PC-9 (cell line): ENCODE results near the gene THPO. TPM values are rescaled to one million over a fixed set of nuclear protein-coding genes. Genes with fewer than 3 reads are reported as not detected.

Experiments
- BruUV-seq: library from RNA; stranded (reverse); fragments of 400-500 nt; replicated peaks from 2 replicates; lab custom pipeline; 2021; lab: Mats Ljungman, UMichigan
- CTCF ChIA-PET: fragments of 300-600 bp; sonication (Branson Sonifier 250); formaldehyde crosslinking; loops from one replicate; lab custom pipeline; 2022; ENCODE audit warnings: antibody characterized with exemption; lab: Charles Lee
- POLR2A ChIA-PET: fragments of 300-600 bp; sonication (Branson Sonifier 250); formaldehyde crosslinking; loops from one replicate; lab custom pipeline; 2022; ENCODE audit warnings: antibody characterized with exemption; ENCODE audit not compliant: unreplicated experiment; lab: Charles Lee
- DNase-seq, 2 experiments: peaks; one replicate each; pipeline versions ENCODE4 v3.0.0 to v3.0.0-alpha.2; 2015 to 2022; ENCODE audit warnings: mixed read lengths in 1 of 2
- H2AFZ ChIP-seq: fragments of 200-600 bp; sonication (generic); 2 replicates; pipeline ENCODE4 v1.8.1; 2017; ENCODE audit warnings: antibody characterized with exemption
- H3F3A ChIP-seq: fragments of 200-600 bp; sonication (generic); 2 replicates; pipeline ENCODE4 v1.8.1; 2017; ENCODE audit warnings: antibody characterized with exemption, mild to moderate bottlenecking, low read depth; ENCODE audit not compliant: insufficient read depth
- H3K27ac ChIP-seq: fragments of 200-600 bp; sonication (generic); 2 replicates; pipeline ENCODE4 v1.6.1; 2016; ENCODE audit warnings: mixed run types
- H3K27me3 ChIP-seq: fragments of 200-600 bp; sonication (generic); 2 replicates; pipeline ENCODE4 v1.6.1; 2016; ENCODE audit warnings: low read depth, mixed run types; ENCODE audit not compliant: insufficient read depth
- H3K36me3 ChIP-seq: fragments of 200-600 bp; sonication (generic); 2 replicates; pipeline ENCODE4 v1.6.1; 2016; ENCODE audit warnings: low read depth, mixed run types
- H3K4me1 ChIP-seq: fragments of 200-600 bp; sonication (generic); replicated peaks from 2 replicates; pipeline ENCODE4 v1.6.1; 2016; ENCODE audit warnings: mixed run types; ENCODE audit not compliant: insufficient read depth
- H3K4me2 ChIP-seq: fragments of 200-600 bp; sonication (generic); 2 replicates; pipeline ENCODE4 v1.6.1; 2017; ENCODE audit warnings: mixed run types
- H3K4me3 ChIP-seq: fragments of 200-600 bp; sonication (generic); 2 replicates; pipeline ENCODE4 v1.6.1; 2016; ENCODE audit warnings: mixed run types
- H3K79me2 ChIP-seq: fragments of 200-600 bp; sonication (generic); 2 replicates; pipeline ENCODE4 v1.6.1; 2017; ENCODE audit warnings: low read depth, mixed run types
- H3K9me2 ChIP-seq: fragments of 200-600 bp; sonication (generic); 2 replicates; pipeline ENCODE4 v1.8.1; 2017; ENCODE audit warnings: mild to moderate bottlenecking; ENCODE audit not compliant: insufficient read depth
- H3K9me3 ChIP-seq: fragments of 200-600 bp; sonication (generic); 2 replicates; pipeline ENCODE4 v1.8.1; 2016; ENCODE audit warnings: low read depth; ENCODE audit not compliant: insufficient read depth
- H4K20me1 ChIP-seq: fragments of 200-600 bp; sonication (generic); 2 replicates; pipeline ENCODE4 v1.8.1; 2017; ENCODE audit not compliant: insufficient read depth
- EZH2 ChIP-seq: fragments of 200-600 bp; sonication (generic); IDR thresholded peaks from 2 replicates; pipeline ENCODE4 v1.8.0; 2017; ENCODE audit warnings: antibody characterized with exemption, low read depth
- intact Hi-C: fragments of 100-400 bp; cut with micrococcal nuclease; formaldehyde crosslinking; loops from one replicate; pipeline ENCODE4 v1.10.0; 2022; ENCODE audit not compliant: unreplicated experiment
- total RNA-seq: library from RNA; stranded (reverse); gene quantifications from 2 replicates; pipeline ENCODE4 v1.2.3, GENCODE V29; 2021
- TF ChIP-seq, protein P1 (sequence below): fragments of 200-600 bp; sonication (generic); conservative IDR thresholded peaks from 2 replicates; pipeline ENCODE4 v1.6.1; 2017; ENCODE audit warnings: mixed run types, antibody characterized with exemption, mild to moderate bottlenecking, moderate library complexity

THPO gene
- total RNA-seq, 1 experiment from 2014 or later = not detected

GRCh38 chr3:184350618-184351017 is 27.4 kb downstream of the THPO start:
- H3F3A ChIP-seq = 0 out of 2 replicates have a peak, but pooled peaks cover 5% of the 10 kb centered on the region
- H3K9me3 ChIP-seq = no peaks in the 10 kb centered on the region
- no peaks in the 10 kb centered on the region for H4K20me1 ChIP-seq
- intact Hi-C loops = no loop called here
- no peaks in the 10 kb centered on the region for H3K79me2 ChIP-seq
- no peak overlapping the region for H2AFZ ChIP-seq
- H3K27me3 ChIP-seq = no peaks in the 10 kb centered on the region
- no peaks in the 10 kb centered on the region for H3K9me2 ChIP-seq
- peak in 1 of 2 experiments; percentile 25 for DNase-seq
- no peak overlapping the region for H3K4me3 ChIP-seq
- no TSS peak for BruUV-seq
- H3K27ac ChIP-seq = no peak overlapping the region
- no peak overlapping the region for H3K4me2 ChIP-seq
- no peaks in the 10 kb centered on the region for H3K36me3 ChIP-seq
- POLR2A ChIA-PET = no interaction called here
- H3K4me1 ChIP-seq = peaks cover 3% of the 10 kb centered on the region; the same call in 1 of the 2 replicates
- TF ChIP-seq, protein P1, sequence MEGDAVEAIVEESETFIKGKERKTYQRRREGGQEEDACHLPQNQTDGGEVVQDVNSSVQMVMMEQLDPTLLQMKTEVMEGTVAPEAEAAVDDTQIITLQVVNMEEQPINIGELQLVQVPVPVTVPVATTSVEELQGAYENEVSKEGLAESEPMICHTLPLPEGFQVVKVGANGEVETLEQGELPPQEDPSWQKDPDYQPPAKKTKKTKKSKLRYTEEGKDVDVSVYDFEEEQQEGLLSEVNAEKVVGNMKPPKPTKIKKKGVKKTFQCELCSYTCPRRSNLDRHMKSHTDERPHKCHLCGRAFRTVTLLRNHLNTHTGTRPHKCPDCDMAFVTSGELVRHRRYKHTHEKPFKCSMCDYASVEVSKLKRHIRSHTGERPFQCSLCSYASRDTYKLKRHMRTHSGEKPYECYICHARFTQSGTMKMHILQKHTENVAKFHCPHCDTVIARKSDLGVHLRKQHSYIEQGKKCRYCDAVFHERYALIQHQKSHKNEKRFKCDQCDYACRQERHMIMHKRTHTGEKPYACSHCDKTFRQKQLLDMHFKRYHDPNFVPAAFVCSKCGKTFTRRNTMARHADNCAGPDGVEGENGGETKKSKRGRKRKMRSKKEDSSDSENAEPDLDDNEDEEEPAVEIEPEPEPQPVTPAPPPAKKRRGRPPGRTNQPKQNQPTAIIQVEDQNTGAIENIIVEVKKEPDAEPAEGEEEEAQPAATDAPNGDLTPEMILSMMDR = no peak
- CTCF ChIA-PET = interaction anchor here (1.2 kb wide), 1 partner anchor 11 kb away, joined by 3 read pairs; the partner anchor contains the start of genes CLCN2 and POLR2H

DNA sequence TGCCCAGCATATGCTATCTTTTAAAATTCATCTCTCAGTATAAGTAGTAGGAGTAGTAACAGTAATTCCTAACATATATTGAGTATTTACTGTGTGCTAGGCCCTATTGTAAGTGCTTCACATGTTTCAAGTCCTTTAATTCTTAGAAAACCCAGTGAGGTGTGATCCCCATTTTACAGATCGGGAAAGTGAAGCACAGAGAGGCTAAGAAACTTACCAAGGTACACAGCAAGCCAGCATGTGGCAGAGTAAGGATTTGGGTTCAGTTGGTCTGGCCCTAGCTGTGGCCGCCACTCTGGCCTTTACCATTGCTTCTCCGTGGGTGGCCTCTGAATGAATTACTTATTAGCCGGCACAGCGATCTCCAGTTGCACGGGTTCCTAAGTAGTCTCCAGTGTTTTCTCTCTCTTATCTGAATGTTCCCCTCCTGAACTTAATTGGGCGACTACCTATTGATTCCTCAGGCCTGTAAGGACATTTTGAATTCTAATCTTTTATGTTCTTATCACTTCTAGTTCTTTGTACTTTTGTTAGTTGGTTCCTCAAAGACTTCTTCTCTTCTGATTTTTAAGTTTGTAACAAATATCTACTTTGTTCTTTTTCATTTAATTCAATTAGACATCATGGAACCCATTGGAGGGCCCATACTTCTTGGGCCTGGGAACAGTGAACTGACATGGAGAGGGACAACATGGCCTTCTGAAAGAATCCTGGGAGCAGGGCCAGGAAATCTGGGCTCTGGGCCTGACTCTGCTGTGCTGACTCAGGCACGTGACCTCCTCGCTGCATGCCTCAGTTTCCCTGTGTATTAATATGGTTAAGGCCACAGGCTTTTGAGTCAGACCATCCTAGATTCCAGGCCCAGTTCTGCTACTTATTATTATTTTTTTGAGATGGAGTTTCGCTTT is 28.2 kb downstream of the THPO start:
- H3K9me2 ChIP-seq = no peaks in the 10 kb centered on the region
- POLR2A ChIA-PET = no interaction called here

GRCh38 chr3:184348057-184348382 is 30.0 kb downstream of the THPO start:
- intact Hi-C loops = loop anchor here (5.0 kb wide), 1 partner anchor 36 kb away; the partner anchor contains the start of gene EIF4G1
- no peaks in the 10 kb centered on the region for H4K20me1 ChIP-seq
- H3K4me3 ChIP-seq = no peak overlapping the region
- no peaks in the 10 kb centered on the region for H3K9me3 ChIP-seq
- CTCF ChIA-PET = interaction anchor here (0.6 to 0.7 kb wide), 3 partner anchors 24 to 41 kb away, joined by 3 to 13 read pairs (median 8); no protein-coding TSS in a partner anchor
- BruUV-seq = no TSS peak
- H3K4me1 ChIP-seq = peaks cover 3% of the 10 kb centered on the region; the same call in 1 of the 2 replicates
- H3K27me3 ChIP-seq = no peaks in the 10 kb centered on the region
- no peak overlapping the region for H2AFZ ChIP-seq
- TF ChIP-seq EZH2 = no peak
- TF ChIP-seq, protein P1 = no peak
- POLR2A ChIA-PET = no interaction called here
- no peaks in the 10 kb centered on the region for H3K36me3 ChIP-seq
- H3K27ac ChIP-seq = no peak overlapping the region
- 0 out of 2 replicates have a peak, but pooled peaks cover 5% of the 10 kb centered on the region for H3F3A ChIP-seq
- H3K79me2 ChIP-seq = no peaks in the 10 kb centered on the region
- DNase-seq = no peak
- no peaks in the 10 kb centered on the region for H3K9me2 ChIP-seq
- no peak overlapping the region for H3K4me2 ChIP-seq

More for the DNA sequence above, 28.2 kb downstream of the THPO start:
- no peak overlapping the region for H2AFZ ChIP-seq
- H3K27ac ChIP-seq = no peak overlapping the region
- no peak overlapping the region for H3K4me2 ChIP-seq
- no TSS peak for BruUV-seq
- H3K27me3 ChIP-seq = no peaks in the 10 kb centered on the region
- intact Hi-C loops = loop anchor here (5.0 kb wide), 1 partner anchor 38 kb away; the partner anchor contains the start of gene EIF4G1
- TF ChIP-seq, protein P1 = no peak
- no peak for TF ChIP-seq EZH2
- peaks cover 3% of the 10 kb centered on the region; the same call in 1 of the 2 replicates for H3K4me1 ChIP-seq
- no peaks in the 10 kb centered on the region for H3K9me3 ChIP-seq
- no peaks in the 10 kb centered on the region for H3K36me3 ChIP-seq
- CTCF ChIA-PET = no interaction called here
- DNase-seq = no peak
- 0 out of 2 replicates have a peak, but pooled peaks cover 5% of the 10 kb centered on the region for H3F3A ChIP-seq
- no peaks in the 10 kb centered on the region for H4K20me1 ChIP-seq
- H3K4me3 ChIP-seq = no peak overlapping the region
- H3K79me2 ChIP-seq = no peaks in the 10 kb centered on the region
